Stimulated activated CD8-positive, alpha-beta memory T cell treated with anti-CD3 and anti-CD28 coated beads, Interleukin-4, amount 100 ng/mL, for 1 hour (primary cell): ENCODE data around the gene FSTL4.

Source experiments
- DNase-seq, 2 donors: peaks; one replicate each; pipeline ENCODE4 v3.0.0-alpha.2; 2020; ENCODE audit warnings: low read depth in 2 of 2, low spot score in 1 of 2

The FSTL4 gene

DNA sequence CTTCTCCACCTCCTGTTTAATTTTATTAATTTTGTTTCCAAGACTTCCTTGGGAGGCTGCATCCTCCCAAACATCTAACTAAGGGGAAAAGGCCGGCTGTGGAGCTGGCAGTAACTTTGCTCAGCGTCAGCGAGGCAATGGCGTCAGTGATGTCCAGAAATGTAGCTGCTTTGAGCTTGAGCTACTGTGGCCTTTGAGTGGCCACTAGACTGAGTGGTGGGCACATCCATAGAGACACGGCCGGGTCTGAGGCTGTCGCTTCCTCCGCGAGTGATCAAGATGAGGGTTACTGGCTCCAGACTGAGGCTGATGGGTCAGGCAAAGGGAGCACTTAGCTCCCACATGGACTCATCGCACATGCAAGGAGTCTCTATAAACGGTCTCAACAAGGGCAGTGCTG is 283.5 kb downstream of the FSTL4 start:
- DNase-seq = no peak

DNA sequence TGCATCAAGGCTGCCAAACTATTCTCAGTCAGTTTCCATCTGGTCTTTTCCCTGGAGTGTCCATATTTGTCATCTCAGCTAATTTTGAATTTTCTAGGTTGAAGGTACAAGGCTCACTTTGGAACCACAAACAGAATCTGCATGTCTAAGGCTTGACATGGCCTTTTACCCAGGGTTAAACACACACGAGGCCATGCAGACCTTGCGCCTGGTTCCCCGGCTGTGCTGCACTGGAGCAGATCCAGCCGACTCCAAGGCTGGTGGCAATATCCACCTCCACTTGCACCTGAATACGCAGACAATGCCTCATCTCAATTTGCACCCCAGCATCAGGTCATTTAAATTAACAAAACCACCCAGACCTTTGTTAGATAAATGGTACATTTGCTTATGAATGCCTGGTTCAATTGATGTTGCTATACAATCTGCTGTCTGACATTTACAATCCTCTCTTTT is 284.4 kb downstream of the FSTL4 start:
- DNase-seq = no peak

DNA sequence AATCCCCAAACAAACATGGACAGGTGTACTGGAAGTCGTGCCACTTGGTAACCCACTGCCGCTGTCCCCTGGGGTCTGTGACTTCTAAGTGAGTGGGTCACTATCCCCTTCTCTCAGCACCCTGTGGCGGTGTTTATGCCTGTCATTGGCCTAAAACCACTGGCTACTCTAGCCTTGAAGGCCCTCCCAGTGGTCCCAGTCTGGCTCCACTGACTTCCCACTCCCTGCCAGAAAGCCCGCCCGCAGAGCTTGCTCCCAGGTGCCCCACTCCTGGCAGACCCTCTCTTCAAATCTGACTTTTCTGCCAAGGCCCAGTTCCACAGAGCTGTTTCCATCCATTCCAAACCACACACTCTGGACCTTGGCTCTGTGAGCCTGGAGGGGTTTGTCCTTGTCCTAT is 286.0 kb downstream of the FSTL4 start:
- no peak for DNase-seq

DNA sequence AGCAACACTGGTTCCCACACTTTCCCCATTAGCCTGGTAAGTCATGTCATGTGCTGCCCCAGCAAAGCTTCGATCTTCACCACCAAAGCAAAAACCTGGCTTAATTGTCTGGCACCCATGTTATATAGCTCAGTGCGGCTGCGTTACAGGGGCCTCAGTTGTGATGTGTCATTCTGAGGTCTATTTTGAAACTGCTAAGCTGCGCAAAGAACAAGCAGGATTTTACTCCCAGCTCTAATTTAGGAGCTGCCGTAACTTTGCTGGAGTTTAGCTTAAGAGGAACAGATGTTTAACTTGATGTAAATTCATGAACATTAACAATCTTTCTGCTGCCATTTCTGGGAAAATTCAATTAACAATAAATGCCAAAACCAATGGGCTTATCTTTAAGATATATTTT is 286.5 kb downstream of the FSTL4 start:
- DNase-seq = no peak

DNA sequence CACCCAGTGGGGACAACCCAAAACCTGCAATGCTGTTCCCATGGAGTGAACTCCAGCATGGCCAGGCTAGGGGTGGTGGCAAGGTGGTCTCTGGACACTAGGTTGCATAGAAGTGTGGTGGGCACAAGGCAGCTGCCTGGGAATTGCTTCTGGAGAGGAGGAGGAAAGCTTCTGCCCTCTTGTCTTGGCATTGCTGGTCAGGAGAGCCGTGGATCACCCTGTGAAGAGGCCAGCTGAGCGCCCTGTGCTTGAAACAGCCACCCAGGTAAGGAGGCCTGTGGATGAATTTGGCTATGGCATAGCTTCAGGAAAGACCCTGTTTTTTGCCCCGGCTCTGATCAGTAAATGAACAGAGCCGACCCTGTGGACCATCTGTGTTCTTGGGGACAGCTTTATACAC is 287.4 kb downstream of the FSTL4 start:
- DNase-seq = no peak

DNA sequence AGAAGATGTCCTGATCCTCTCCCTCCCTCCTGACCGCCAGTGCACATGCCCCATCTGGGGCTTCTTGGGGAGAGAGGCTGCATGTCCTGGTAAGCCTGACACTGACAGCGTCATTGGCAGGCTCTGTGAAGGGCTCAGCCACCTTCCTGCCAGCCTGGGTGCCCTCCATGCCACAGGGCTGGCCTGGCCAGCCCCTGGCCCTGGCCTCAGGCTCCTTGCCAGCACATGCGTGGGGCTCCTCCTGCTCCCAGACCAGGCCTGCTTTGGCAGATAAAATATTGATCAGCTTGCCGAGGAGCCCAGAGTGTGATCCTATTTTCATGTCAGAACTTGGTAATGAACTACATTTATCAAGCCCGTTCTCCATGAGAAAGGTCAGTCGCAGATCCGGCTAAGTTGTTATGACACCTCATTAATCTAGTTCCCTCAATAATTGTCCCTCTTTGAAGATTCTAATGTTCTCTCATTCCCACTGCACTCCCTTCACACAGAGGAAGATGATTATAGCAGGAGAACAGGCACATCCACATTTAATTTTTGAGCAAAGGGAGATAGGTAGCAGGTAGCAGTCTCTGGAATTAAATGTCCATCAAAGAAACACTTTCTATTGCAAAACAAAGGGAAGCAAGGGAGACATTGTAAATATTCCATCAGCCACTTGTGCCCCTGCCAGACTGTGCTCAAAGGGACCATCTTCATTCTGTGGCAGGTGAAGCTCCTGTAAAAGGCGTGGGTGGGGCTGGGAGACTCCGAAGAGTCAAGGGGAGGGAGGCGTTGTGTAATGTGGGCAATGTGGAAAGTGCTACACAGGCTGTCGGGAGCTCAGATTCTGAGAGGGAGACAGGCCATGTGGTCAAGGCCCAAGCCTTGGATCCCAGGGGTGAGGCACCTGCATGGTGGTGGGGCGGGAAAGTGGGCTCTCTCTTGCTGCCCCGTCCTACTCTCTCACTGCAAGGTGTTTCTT is 288.6 kb downstream of the FSTL4 start:
- no peak for DNase-seq

DNA sequence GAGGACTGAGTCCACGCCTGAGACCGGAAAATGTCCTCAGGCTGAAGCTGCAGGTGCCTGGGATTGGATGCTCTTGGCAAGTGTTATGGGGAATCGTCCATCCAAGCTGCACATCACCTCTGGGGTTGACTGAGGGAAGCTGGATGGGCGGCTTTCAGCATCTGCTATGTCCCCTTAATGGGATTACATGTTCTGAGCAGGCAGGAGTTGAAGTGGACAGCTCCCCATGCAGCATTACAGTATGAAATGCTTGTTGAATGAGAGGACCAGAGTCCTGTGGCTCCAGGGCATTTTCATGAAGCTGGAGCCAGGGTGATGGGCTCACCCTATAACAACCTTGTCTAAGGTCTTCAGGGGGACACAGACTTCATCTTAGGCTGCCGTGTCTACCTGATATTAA is 289.6 kb downstream of the FSTL4 start:
- no peak for DNase-seq

DNA sequence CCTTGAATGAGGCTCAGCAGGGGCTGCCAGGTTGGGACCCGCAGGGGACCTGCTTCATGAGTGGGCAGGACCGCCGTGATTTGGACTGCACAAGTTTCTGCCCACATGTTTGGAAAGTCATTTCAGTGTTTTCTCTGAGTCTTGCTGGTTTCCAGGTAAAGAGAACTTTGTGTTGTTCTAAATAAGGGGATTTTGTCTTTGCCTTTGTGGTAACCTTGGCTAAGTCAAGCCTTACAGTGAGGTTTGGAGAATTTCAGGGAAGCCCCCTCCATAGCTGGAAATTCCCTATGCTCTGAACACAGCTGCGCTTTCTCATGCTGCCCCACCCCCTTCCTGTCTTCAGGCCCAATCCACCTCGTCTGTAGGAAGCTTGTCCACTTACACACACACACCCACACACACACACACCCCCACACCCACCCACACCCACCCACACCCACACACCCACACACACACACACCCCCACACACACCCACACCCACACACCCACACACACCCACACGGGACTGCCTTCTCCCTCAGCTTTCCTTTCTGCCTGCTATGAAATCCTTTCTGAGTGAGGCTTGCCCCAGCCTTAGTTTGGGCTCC is 290.4 kb downstream of the FSTL4 start:
- no peak for DNase-seq

DNA sequence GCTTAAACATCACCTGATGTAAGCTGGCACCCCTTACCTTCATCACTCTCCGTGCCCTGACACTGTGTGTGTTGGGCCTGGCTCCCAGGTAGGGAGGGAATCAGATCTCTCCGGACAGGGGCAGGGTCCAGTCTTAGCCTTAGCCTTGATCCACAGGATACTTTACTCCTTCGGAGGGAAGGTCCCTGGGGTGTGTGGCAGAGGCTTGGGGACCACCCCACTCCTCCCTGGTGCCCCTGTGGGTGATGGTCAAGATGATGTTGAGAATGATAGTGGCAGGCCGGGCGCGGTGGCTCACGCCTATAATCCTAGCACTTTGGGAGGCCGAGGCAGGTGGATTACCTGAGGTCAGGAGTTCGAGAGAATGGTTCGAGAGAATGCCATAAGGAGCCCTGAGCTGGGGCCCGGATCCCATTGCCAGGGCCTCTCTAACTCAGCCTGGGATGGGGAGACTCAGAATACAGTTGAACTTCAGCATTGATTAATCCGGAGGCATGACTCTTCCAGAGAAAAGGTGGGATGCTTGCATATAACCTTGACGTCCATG is 291.0 kb downstream of the FSTL4 start:
- no peak for DNase-seq

DNA sequence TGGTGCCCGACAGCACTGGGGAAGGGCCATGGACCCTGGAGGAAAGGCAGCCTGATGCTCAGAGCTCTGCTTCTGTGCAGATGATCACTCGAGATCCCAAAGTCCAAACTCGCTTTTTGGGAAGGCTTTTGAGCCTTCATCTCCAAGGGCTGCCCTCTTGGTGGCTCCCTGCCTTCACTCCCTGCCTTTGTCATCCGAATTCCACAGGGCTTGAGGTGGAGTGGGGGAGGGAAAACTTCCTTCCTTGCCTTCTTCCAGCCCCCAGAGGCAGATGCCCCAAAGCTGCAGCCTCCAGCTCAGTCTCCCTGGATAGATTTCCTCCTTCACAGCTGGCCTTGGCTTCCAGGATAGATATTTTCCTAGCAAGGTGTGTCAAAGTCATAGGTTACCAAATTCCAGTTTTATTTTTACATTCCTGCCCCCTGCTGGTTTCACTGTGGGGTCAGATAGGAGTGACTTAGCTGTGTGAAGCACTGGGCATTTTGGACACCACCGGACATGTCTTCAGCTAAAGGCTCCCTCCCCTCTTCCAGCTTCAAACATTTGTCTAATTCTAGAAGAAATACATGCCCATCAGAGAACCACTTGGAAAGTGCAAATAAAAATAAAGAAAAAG is 292.3 kb downstream of the FSTL4 start:
- no peak for DNase-seq

DNA sequence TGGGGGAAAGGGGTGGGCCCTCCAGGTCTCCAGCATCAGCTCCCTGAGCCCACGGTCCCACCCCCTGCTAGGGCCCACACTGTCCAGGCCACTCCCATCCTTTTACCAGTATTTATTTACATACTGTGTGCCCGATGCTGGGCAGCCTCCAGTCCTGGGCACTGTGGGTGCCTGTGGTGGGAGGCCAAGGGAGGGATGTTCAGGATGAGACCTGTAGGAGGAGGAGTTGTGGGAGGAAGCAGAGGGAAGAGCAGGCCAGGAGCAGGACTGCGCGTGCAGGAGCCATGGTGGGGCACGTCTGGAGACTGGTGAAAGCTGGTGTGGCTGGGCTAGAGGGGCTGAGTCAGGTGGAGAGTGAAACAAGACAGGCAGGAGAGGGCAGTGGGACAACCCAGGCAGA is 293.1 kb downstream of the FSTL4 start:
- no peak for DNase-seq

DNA sequence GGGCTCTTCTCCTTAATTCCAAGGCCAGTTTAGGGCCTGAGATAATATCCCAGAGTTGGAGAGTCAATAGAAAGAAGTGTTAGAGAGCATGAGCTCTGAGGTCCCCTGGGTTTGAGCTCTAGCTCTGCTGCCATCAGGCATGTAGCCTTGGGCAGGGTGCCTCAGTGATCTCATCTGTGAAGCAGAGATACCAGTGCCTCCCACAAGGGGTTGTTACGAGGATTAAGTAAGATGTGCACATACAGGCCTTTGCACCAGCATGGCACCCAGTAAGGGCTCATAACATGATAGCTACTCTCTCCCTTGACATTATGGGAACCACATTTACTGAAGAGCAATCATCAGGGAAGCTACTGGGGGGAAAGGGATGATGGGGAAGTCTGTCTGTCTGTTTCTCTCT is 294.8 kb downstream of the FSTL4 start:
- DNase-seq = no peak

DNA sequence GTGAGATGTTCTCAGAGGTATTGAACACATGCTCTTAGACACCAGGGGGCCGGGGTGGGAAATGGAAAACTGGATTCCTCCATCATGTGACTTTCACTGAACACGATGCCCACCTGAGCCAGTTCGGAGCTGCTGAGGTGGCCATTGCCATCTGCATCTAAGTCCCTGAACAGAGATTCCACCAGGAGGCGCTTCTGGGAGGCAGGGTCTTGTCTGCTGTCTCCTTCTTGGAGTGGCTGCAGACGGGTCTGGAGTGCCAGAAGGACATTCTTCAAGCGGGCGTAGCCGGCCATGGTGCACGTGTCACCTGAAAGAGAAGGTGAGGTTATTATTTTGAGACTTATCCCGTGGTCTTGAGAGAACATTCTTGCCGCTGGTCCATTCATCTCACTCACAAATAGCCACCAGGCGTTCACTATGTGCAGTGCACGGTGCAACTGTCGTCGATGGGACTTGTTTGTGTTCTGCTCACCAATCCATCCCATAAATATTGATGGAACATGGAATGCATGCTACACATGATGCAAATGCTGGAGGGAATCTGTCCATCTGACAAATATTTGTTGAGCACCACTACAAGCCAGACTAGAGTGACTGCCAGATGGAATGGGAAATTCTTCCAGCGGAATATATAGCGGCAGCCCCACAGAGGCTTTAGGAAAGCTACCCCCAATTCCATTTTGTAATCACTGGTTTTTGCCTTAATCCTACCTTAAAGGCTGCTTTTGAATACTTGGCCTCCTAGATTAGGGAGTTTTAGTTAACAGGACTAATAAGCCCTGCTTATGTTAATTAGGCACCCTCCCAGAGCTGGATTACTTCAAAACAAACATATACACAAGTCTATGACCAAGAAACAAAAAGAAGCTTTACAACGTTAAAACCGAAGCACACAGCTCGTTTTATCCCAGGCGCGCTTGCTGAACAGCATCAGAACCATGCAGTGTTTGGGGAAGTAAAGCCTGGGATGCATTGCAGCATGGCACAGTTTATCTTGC is 295.7 kb downstream of the FSTL4 start:
- no peak for DNase-seq

DNA sequence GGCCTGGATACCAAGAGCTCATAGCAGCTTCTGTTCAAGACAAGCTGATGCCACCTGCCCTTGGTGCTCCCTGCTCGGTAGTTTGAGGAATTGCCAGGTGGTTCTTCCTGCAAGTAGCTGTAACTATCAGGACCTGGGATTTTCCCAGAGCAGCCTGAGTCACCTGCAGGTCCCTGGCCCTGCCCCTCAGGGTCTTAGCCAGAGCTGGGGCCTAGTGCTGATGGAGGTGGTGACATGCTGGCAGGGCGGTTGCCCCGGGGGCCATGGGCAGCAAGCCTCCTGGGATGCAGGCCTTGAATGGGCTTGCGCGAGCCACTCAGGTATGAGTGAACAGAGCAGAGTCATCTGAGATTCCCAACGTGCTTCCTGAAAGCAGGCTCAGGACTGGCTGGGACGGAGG is 298.3 kb downstream of the FSTL4 start:
- no peak for DNase-seq

DNA sequence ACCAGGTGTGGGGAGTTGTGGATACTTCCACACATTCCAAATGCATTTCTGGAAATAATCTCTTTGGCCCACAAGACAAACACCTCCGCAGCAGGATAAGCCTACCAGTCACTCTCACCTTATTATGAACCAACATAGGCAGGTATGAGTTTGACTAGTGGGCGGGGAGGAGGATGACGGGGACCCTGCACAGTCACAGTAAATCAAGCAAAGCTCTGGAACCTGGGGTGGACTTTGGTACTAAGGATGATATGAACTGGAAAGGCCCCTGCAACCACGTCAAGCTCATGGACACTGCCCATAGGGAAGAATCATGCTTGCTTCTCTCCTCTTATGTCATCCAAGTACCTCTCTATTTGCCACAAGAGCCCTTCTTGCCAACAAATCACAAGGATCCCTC is 301.2 kb downstream of the FSTL4 start:
- DNase-seq = no peak

DNA sequence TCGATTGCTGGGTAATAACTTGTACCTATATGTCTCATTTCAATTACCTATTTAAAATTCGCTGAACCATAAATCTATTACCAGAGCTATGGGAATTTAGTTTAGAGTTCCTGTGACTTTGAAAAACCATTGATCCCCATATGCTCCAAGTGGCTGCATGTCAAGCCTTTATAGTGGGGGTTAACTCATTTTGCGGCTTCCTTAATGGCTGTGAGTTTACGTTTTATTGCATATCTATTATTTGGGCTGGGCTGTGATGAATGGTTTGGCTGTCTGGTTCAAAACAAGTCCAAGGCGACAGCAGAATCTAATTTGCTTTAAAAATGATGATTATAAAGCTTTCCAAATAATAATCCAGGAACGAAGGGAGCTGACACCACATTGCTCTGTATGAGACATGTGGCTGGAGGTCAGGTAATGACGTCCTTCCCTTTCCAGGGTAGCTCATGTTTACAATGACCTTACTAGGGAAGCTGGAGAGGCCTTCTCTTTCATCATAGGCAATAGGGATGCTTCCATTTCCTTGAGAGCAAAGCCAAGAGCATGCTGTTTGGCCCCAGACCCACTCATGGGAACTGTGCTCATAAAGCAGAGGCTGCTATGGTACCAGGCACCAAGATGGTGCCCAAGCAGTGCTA is 302.2 kb downstream of the FSTL4 start:
- no peak for DNase-seq

DNA sequence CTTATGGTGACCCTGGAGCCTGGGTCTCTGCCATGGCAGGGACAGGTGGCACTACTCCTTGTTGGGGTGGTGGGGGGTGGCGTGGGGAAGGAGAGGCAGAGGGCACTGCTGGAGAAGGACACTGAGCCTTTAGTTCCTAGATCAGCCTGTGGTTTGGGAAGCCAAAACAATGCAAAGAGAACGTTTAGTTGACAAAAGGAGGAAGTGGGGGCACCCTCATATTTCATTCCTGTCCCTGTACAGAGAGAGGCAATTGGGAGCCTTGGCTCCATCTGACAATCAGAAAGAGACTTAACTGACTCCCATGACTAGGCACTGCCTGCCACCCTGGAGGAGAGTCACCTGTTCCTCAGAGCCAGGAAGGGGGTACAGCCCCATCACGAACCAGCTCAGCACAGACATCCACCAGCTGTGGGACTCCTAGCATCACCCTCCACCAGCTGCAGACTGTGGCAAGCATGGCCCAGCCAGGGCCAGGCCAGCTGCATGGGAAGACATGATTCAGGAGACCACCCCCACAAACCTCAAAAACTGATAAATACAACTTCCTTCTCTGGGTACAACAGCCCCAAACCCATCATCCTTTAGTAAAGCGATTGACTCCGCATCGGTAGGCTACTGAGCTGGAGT is 303.1 kb downstream of the FSTL4 start:
- no peak for DNase-seq

DNA sequence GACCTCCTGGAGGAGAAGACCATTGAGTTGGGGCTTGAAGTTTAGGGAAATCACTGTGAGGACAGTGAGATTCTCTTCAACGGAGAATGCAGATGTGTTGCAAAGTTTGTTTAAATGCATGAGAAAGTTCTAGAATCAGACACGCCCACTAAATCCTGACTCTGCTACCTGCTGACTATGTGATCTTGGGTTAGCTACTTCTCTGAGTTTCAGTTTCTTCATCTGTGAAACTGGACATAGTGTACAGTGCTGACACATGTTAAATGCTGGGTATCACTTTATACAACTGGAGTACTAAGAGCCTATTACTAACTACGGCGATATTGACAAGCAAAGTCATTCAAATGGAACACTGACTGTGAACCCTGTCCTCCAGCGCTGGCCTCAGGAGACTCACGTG is 305.1 kb downstream of the FSTL4 start:
- no peak for DNase-seq

DNA sequence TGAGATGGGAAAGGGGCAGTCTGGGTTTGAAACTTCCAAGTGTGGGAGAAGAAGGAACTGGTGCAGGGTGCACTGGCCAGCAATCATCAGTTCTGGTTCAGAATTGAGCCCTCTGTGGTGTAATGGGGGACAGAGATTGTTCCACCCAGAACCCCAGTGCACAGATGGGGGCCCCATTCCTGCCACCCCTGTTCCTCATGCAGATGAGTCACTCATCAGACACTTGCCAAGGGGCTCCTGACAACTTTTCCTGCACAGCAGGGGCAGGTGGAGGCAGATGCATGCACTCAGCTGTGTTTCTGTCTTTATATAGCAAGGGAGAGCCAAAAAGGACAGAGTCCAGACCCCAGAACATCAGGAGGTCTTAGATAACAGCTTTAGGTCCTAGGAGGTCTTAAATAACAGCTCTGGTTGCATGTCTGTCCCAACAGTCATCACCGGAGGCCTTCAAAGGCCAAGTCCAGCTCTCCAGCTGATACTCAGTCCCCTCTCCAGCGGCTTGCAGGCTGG is 307.6 kb downstream of the FSTL4 start:
- no peak for DNase-seq

DNA sequence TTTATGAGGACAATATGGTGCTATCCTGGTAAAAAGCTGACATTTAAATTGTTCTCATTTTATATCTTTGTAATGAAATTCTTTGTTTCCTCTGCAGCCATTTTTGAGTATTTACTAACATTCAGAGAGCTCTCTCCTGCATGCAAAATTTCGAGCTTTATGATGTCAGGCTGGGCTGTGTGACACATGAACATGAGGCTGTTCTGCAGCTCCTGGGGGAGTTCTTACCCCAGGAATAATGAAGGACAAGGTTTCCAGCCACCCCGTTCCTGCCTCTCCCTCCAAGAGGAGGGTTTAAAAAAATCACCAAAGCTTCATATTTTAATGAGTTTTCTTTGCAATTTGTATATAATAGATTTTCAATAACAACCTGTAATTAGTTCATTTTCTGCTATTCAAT is 308.2 kb downstream of the FSTL4 start:
- no peak for DNase-seq
